Lower leg skin (tissue), 4 donors: ENCODE measurements around the gene FCN2. TPM values are rescaled to one million over a fixed set of nuclear protein-coding genes. Genes with fewer than 3 reads are reported as not detected.

Experiments
- DNase-seq, 2 donors: peaks; one replicate each; pipeline ENCODE4 v3.0.0-alpha.2; 2019; ENCODE audit warnings: low spot score in 2 of 2
- H3K4me3 ChIP-seq: fragments of 200-600 bp; sonication (generic); 2 replicates; pipeline ENCODE4 v1.5.1; 2017; ENCODE audit warnings: mild to moderate bottlenecking, low read depth; ENCODE audit not compliant: poor library complexity, severe bottlenecking
- POLR2A ChIP-seq, 2 donors: fragments of 450-650 bp; IDR thresholded peaks; one replicate each; pipeline ENCODE4 v1.6.1; 2016 to 2017; ENCODE audit warnings: antibody characterized with exemption in 2 of 2, mild to moderate bottlenecking in 1 of 2, moderate library complexity in 1 of 2
- WGBS, 2 donors: methylation state at CpG; one replicate each; pipeline ENCODE4 v1.1.5; 2018; 5-methylcytosine and 5-hydroxymethylcytosine counted together
- intact Hi-C: fragments of 100-400 bp; cut with DNase I; formaldehyde crosslinking; loops from one replicate; pipeline ENCODE4 v1.15.0; 2023; ENCODE audit warnings: low total_unique reads
- total RNA-seq, 4 donors: library from RNA; depleted of rRNA; stranded (reverse); fragments of >200 nt; gene quantifications; one replicate each; pipeline ENCODE4 v1.1.0, GENCODE V29; 2016
- TF ChIP-seq, protein P1 (sequence below), 3 donors: fragments of 450-650 bp; IDR thresholded peaks; one replicate each; pipeline ENCODE4 v1.5.1; 2016; ENCODE audit warnings: antibody characterized with exemption in 3 of 3, mild to moderate bottlenecking in 3 of 3, moderate library complexity in 2 of 3

Gene FCN2
- total RNA-seq, 4 donors from 2014 or later, result 0.29 TPM; not detected in 3

DNA sequence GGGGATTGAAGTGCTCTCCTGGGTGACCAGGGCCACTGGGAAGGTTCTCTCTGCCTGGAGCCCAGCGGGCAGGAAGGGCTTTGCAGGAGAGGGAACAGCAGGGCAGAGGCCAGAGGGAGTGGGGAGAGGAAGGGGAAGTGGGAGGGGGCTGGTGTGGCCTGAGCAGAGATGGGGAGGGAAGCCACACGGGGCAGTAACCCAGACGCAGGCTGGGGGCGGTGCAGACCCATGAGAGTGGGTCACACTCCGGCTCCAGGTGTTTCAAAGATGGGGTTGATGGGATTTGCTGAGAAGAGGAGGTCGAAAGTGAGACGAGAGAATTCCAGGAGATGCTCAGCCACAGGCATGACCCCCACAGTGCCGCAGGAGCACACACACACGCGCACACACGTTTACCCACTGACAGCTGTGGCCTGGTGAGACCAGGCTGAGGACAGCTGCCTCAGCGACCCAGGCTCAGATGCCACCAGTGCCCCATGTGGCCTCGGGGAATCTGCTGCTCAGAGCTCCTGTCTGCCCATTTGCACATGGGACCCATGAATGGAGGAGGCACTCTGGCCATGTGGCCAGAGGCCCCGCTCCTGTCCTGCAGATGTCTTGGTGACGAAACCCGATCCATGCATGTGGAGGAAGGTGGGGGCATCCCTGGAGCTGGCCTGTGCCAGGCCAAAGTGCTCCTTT, 32.7 kb upstream of the FCN2 start:
- no peak for DNase-seq
- 54 to 79% methylated on average over 16 of the region's 16 CpGs for WGBS, 2 donors

GRCh38 chr9:134848504-134848903, 32.1 kb upstream of the FCN2 start:
- TF ChIP-seq, protein P1, sequence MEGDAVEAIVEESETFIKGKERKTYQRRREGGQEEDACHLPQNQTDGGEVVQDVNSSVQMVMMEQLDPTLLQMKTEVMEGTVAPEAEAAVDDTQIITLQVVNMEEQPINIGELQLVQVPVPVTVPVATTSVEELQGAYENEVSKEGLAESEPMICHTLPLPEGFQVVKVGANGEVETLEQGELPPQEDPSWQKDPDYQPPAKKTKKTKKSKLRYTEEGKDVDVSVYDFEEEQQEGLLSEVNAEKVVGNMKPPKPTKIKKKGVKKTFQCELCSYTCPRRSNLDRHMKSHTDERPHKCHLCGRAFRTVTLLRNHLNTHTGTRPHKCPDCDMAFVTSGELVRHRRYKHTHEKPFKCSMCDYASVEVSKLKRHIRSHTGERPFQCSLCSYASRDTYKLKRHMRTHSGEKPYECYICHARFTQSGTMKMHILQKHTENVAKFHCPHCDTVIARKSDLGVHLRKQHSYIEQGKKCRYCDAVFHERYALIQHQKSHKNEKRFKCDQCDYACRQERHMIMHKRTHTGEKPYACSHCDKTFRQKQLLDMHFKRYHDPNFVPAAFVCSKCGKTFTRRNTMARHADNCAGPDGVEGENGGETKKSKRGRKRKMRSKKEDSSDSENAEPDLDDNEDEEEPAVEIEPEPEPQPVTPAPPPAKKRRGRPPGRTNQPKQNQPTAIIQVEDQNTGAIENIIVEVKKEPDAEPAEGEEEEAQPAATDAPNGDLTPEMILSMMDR (IDR thresholded peaks at IDR 0.05), result no peak
- TF ChIP-seq POLR2A (IDR thresholded peaks at IDR 0.05), result no peak
- 87 to 93% methylated on average over 3 to 10 of the region's 10 CpGs for WGBS, 2 donors
- intact Hi-C loops, result no loop called here
- H3K4me3 ChIP-seq, result no peak overlapping the region
- no peak for DNase-seq

More for the DNA sequence above, 32.7 kb upstream of the FCN2 start:
- intact Hi-C loops, result no loop called here
- no peak overlapping the region for H3K4me3 ChIP-seq
- TF ChIP-seq POLR2A (IDR thresholded peaks at IDR 0.05), result no peak
- TF ChIP-seq, protein P1 (IDR thresholded peaks at IDR 0.05), result no peak

GRCh38 chr9:134850611-134851010, 30.0 kb upstream of the FCN2 start:
- no peak overlapping the region for H3K4me3 ChIP-seq
- DNase-seq, result no peak
- intact Hi-C loops, result no loop called here
- TF ChIP-seq, protein P1 (IDR thresholded peaks at IDR 0.05), result no peak
- no peak for TF ChIP-seq POLR2A (IDR thresholded peaks at IDR 0.05)
- WGBS, 2 donors, result 86 to 91% methylated on average over 9 of the region's 9 CpGs

DNA sequence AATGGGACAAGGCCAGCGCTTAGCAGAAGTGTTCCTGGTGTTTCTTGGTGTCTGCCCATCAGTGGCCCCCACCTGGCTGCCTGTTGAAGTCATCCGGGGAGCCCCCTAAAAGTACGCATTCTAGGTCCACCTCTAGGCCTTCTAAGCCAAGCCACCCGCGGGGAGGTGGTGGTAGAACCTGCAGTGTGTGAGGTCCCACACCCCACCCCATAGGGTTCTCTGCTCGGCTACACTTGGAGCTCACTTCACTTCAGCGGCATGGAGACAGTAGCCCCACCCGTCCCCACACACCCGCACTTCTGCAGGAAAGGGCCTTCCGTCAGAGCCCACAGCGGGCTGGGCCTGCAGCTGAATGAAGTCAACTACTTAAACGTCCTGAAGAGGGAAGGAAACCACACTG, 29.6 kb upstream of the FCN2 start:
- intact Hi-C loops, result no loop called here
- WGBS, 2 donors, result 70 to 80% methylated on average over 12 of the region's 12 CpGs
- DNase-seq, result no peak
- no peak overlapping the region for H3K4me3 ChIP-seq
- TF ChIP-seq, protein P1 (IDR thresholded peaks at IDR 0.05), result no peak
- no peak for TF ChIP-seq POLR2A (IDR thresholded peaks at IDR 0.05)

DNA sequence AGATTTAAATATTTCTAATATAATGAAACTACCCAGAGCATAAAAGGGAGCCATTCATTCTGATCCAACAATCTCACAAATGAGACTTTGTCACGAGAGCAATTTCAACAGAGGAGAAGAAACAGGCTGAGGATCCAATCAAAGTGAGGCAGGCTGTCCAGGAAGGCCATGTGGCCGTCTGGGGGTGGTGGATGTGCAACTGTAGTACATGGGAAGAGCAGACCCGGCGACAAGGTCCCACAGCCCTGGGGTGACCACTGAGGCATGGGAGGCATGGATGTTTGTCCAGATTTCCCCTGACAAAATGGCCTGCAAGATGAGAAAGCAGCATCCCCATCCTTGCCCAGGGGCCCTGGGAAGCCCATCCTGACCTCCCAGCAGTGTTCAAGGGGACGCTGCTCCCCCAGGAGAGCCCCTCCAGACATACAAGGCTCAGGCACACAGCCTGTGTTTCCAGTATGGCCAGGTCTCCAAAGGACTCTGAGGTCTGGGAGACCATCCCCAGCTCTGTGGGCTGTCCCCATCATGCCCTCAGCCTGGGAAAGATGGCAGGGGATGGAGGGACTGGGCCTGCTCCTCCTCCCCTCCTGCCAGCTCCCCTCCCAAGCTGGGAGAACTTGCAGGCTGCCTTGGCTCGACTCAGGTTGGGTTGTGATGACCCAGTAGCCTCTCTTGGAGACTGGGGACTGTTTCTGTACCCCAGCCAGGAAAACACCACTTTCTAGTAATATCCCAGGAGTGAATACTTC, 27.5 kb upstream of the FCN2 start:
- H3K4me3 ChIP-seq, result no peak overlapping the region
- WGBS, 2 donors, result 61 to 66% methylated on average over 6 of the region's 6 CpGs
- TF ChIP-seq, protein P1 (IDR thresholded peaks at IDR 0.05), result no peak
- no peak for TF ChIP-seq POLR2A (IDR thresholded peaks at IDR 0.05)
- no peak for DNase-seq
- intact Hi-C loops, result no loop called here
